HCT116 (cell line): ENCODE measurements around the gene CLIC4. TPM values are rescaled to one million over a fixed set of nuclear protein-coding genes. Genes with fewer than 3 reads are reported as not detected.

Source experiments
- ATAC-seq: fragments of 200-7000 bp; cut with Tn5 transposase; 2 replicates; pipeline ENCODE4 v1.9.1; 2020; ENCODE audit warnings: mild to moderate bottlenecking, moderate library complexity
- BruUV-seq: library from RNA; stranded (reverse); fragments of 400-500 nt; replicated peaks from 2 replicates; lab custom pipeline; 2021; lab: Mats Ljungman, UMichigan
- CTCF ChIA-PET: fragments of 300-600 bp; sonication (Branson Sonifier 250); formaldehyde crosslinking; loops from one replicate; lab custom pipeline; 2021; ENCODE audit warnings: antibody characterized with exemption; lab: Charles Lee
- POLR2A ChIA-PET: fragments of 300-600, 350-600 bp; sonication (Branson Sonifier 250); formaldehyde crosslinking; loops from one replicate; lab custom pipeline; 2021; ENCODE audit warnings: antibody characterized with exemption; lab: Charles Lee
- RAD21 ChIA-PET, 2 experiments: fragments of 300-600 bp; sonication (Branson Sonifier 250); formaldehyde crosslinking; loops; one replicate each; lab custom pipeline; 2023; ENCODE audit warnings: low total read pairs in 2 of 2; ENCODE audit not compliant: uncharacterized antibody in 2 of 2, unreplicated experiment in 2 of 2, low non-redundant PET in 1 of 2; lab: Charles Lee
- DNase-seq: peaks from one replicate; pipeline ENCODE4 v3.0.0-alpha.2; 2010; ENCODE audit warnings: low read depth, low spot score
- H2AFZ ChIP-seq: fragments of 200-600 bp; shearing (Covaris generic), sonication (generic); 2 replicates; pipeline ENCODE4 v1.6.1; 2017; ENCODE audit warnings: low read depth, mixed run types, mixed read lengths, antibody characterized with exemption, low read length; ENCODE audit not compliant: poor library complexity, severe bottlenecking
- H3K27ac ChIP-seq: 2 replicates; pipeline ENCODE4 v1.5.1; 2012; ENCODE audit warnings: low read depth, low read length
- H3K27me3 ChIP-seq: fragments of 200-600 bp; sonication (generic); 2 replicates; pipeline ENCODE4 v1.6.1; 2016; ENCODE audit warnings: mixed run types, low read length, mixed read lengths; ENCODE audit not compliant: insufficient read depth
- H3K36me3 ChIP-seq, 2 experiments: fragments of 200-500 bp in 1 of 2; fragments of 200-600 bp in 1 of 2; sonication (Bioruptor generic) in 1 of 2; sonication (generic) in 1 of 2; 2 replicates each; pipeline versions ENCODE4 v1.5.1 to v1.6.1; 2014 to 2016; ENCODE audit warnings: low read length in 2 of 2, inconsistent platforms in 1 of 2, mixed read lengths in 1 of 2, mixed run types in 1 of 2; ENCODE audit not compliant: insufficient read depth in 2 of 2, control insufficient read depth in 1 of 2
- H3K4me1 ChIP-seq, 2 experiments: fragments of 200-600 bp in 1 of 2; sonication (generic) in 1 of 2; 2 replicates each; pipeline versions ENCODE4 v1.5.1 to v1.6.1; 2012 to 2017; ENCODE audit warnings: low read length in 2 of 2, inconsistent platforms in 1 of 2, mild to moderate bottlenecking in 1 of 2, mixed read lengths in 1 of 2, mixed run types in 1 of 2, moderate library complexity in 1 of 2; ENCODE audit not compliant: insufficient read depth in 2 of 2, control insufficient read depth in 1 of 2
- H3K4me2 ChIP-seq: fragments of 200-600 bp; sonication (generic); 2 replicates; pipeline ENCODE4 v1.6.1; 2017; ENCODE audit warnings: mixed run types, low read length, mixed read lengths
- H3K4me3 ChIP-seq, 2 experiments: fragments of 200-600 bp in 1 of 2; sonication (generic) in 1 of 2; replicated peaks in 1 of 2; 2 replicates each; pipeline ENCODE4 v1.5.1; 2011 to 2016; ENCODE audit warnings: low read length in 2 of 2, control low read depth in 1 of 2, low read depth in 1 of 2, mild to moderate bottlenecking in 1 of 2, mixed read lengths in 1 of 2, mixed run types in 1 of 2
- H3K79me2 ChIP-seq: fragments of 200-600 bp; sonication (generic); 2 replicates; pipeline ENCODE4 v1.6.1; 2017; ENCODE audit warnings: mild to moderate bottlenecking, mixed run types, low read length, moderate library complexity, mixed read lengths; ENCODE audit not compliant: insufficient read depth
- H3K9ac ChIP-seq: fragments of 200-600 bp; sonication (generic); 2 replicates; pipeline ENCODE4 v1.6.1; 2016; ENCODE audit warnings: low read length, mixed read lengths
- H3K9me2 ChIP-seq: fragments of 200-600 bp; sonication (generic), shearing (Covaris generic); 2 replicates; pipeline ENCODE4 v1.6.1; 2017; ENCODE audit warnings: mixed run types, mild to moderate bottlenecking, moderate library complexity; ENCODE audit not compliant: insufficient read depth
- H3K9me3 ChIP-seq, 2 experiments: fragments of 200-500 bp in 1 of 2; fragments of 200-600 bp in 1 of 2; sonication (Bioruptor generic) in 1 of 2; sonication (generic) in 1 of 2; 2 replicates each; pipeline ENCODE4 v1.6.1; 2014 to 2017; ENCODE audit warnings: low read length in 2 of 2, mixed read lengths in 2 of 2, inconsistent platforms in 1 of 2, low read depth in 1 of 2, mild to moderate bottlenecking in 1 of 2, mixed run types in 1 of 2, moderate library complexity in 1 of 2; ENCODE audit not compliant: control insufficient read depth in 1 of 2, insufficient read depth in 1 of 2
- H4K20me1 ChIP-seq: fragments of 200-600 bp; sonication (generic), shearing (Covaris generic); 2 replicates; pipeline ENCODE4 v1.6.1; 2017; ENCODE audit warnings: mixed run types, mild to moderate bottlenecking, moderate library complexity; ENCODE audit not compliant: insufficient read depth
- CBX3 ChIP-seq: IDR thresholded peaks from 2 replicates; pipeline ENCODE4 v1.6.1; 2012; ENCODE audit warnings: low read depth
- EZH2phosphoT487 ChIP-seq: fragments of 200-600 bp; IDR thresholded peaks from 2 replicates; pipeline ENCODE4 v1.6.1; 2018; ENCODE audit warnings: antibody characterized with exemption, borderline replicate concordance
- POLR2A ChIP-seq: IDR thresholded peaks from 2 replicates; pipeline ENCODE4 v1.7.0; 2011; ENCODE audit warnings: borderline replicate concordance; ENCODE audit not compliant: insufficient read depth, insufficient read length; ENCODE audit errors: extremely low read depth
- REST ChIP-seq: IDR thresholded peaks from 2 replicates; pipeline ENCODE4 v1.6.1; 2012; ENCODE audit warnings: low read depth
- SIN3A ChIP-seq: IDR thresholded peaks from 2 replicates; pipeline ENCODE4 v1.6.1; 2012; ENCODE audit warnings: low read depth
- intact Hi-C: fragments of 100-400 bp; cut with micrococcal nuclease; formaldehyde crosslinking; loops from 2 replicates; pipeline ENCODE4 v1.10.0; 2022
- total RNA-seq: library from RNA; stranded (reverse); gene quantifications from one replicate; pipeline ENCODE4 v1.2.1, GENCODE V29; 2021; ENCODE audit not compliant: unreplicated experiment
- TF ChIP-seq, protein P1 (sequence below): IDR thresholded peaks from 2 replicates; pipeline ENCODE4 v1.6.1; 2012

Gene CLIC4
- total RNA-seq, 1 experiment from 2014 or later = 77.2 TPM

GRCh38 chr1:24803220-24803619 is 58.0 kb downstream of the CLIC4 start (continued):
- TF ChIP-seq REST = no peak
- TF ChIP-seq SIN3A = no peak
- TF ChIP-seq POLR2A = no peak
- TF ChIP-seq CBX3 = no peak
- TF ChIP-seq, all 23 proteins: peak for 0

DNA sequence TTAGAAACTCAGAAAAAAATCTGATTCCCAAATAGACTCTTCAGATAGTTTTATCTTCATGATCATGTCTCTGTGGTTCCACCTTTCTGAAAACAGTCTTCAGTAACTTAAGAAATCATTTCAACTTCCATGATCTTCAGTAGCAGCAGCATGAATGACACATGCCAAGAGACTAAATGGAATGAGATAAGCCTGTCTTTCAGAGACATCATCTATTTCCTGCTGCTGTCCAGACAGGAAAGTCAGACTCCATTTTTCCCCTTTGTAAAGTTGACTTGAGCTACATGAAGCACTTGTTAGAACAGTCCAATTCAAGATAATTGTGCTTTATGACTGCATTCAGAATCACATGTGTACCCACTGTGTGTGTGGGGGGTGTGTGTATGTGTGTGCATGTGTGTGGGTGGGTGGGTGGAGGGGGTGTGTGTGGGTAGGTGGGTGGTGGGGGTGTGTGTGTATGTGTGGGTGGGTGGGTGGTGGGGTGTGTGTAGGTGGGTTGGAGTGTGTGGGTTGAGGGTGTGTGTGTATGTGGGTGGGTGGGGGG is 58.8 kb downstream of the CLIC4 start:
- Histone ChIP-seq H3K9ac (no peak overlapping the region), H3K4me2 (no peak overlapping the region), H3K9me3 (no peaks in the 10 kb centered on the region), H3K4me1 (0 out of 4 replicates have a peak, but pooled peaks cover 0 to 4% of the 10 kb centered on the region in 2 experiments), H3K9me2 (no peaks in the 10 kb centered on the region), H3K27ac (no peak overlapping the region), H3K4me3 (no peak overlapping the region), H4K20me1 (no peaks in the 10 kb centered on the region), H3K27me3 (no peaks in the 10 kb centered on the region), H3K36me3 (no peaks in the 10 kb centered on the region), H2AFZ (no peak overlapping the region), H3K79me2 (0 out of 2 replicates have a peak, but pooled peaks cover 4% of the 10 kb centered on the region)
- BruUV-seq = no TSS peak
- ChIA-PET RAD21 (no interaction called here), POLR2A (no interaction called here), CTCF (no interaction called here)
- intact Hi-C loops = no loop called here
- TF ChIP-seq EZH2phosphoT487 = no peak
- TF ChIP-seq, protein P1, sequence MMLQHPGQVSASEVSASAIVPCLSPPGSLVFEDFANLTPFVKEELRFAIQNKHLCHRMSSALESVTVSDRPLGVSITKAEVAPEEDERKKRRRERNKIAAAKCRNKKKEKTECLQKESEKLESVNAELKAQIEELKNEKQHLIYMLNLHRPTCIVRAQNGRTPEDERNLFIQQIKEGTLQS = no peak
- ATAC-seq (no peak), DNase-seq (no peak)
